H9 (cell line): ENCODE measurements around the gene LRCH1. TPM values are rescaled to one million over a fixed set of nuclear protein-coding genes. Genes with fewer than 3 reads are reported as not detected.

Source experiments
- DNase-seq: peaks from one replicate; pipeline ENCODE4 v3.0.0-alpha.2; 2017
- H2AFZ ChIP-seq: one replicate; pipeline ENCODE4 v1.6.1; 2013; ENCODE audit warnings: mild to moderate bottlenecking, low read length, control low read depth, moderate library complexity
- H2AK5ac ChIP-seq: 2 replicates; pipeline ENCODE4 v1.6.1; 2013; ENCODE audit warnings: low read length, control low read depth, mixed read lengths; ENCODE audit not compliant: insufficient read length
- H2BK120ac ChIP-seq: one replicate; pipeline ENCODE4 v1.6.1; 2013; ENCODE audit warnings: low read depth, mild to moderate bottlenecking, low read length, control low read depth, inconsistent platforms; ENCODE audit not compliant: poor library complexity, severe bottlenecking
- H2BK12ac ChIP-seq: 2 replicates; pipeline ENCODE4 v1.6.1; 2013; ENCODE audit warnings: low read length, control low read depth, mixed read lengths, low read depth; ENCODE audit not compliant: insufficient read length
- H2BK15ac ChIP-seq: 2 replicates; pipeline ENCODE4 v1.6.1; 2013; ENCODE audit warnings: low read depth, low read length, control low read depth
- H2BK20ac ChIP-seq: one replicate; pipeline ENCODE4 v1.6.1; 2013; ENCODE audit warnings: low read depth, mild to moderate bottlenecking, low read length, control low read depth, inconsistent platforms; ENCODE audit not compliant: poor library complexity, severe bottlenecking
- H2BK5ac ChIP-seq: 2 replicates; pipeline ENCODE4 v1.6.1; 2013; ENCODE audit warnings: low read length, control low read depth, mixed read lengths; ENCODE audit not compliant: insufficient read length
- H3K14ac ChIP-seq: 2 replicates; pipeline ENCODE4 v1.6.1; 2013; ENCODE audit warnings: low read length, control low read depth; ENCODE audit not compliant: insufficient read depth
- H3K18ac ChIP-seq: 2 replicates; pipeline ENCODE4 v1.6.1; 2013; ENCODE audit warnings: low read depth, mild to moderate bottlenecking, mixed read lengths, low read length, control low read depth; ENCODE audit not compliant: insufficient read length
- H3K23ac ChIP-seq: 2 replicates; pipeline ENCODE4 v1.6.1; 2013; ENCODE audit warnings: low read length, control low read depth, mixed read lengths, low read depth; ENCODE audit not compliant: insufficient read length
- H3K23me2 ChIP-seq: 2 replicates; pipeline ENCODE4 v1.6.1; 2013; ENCODE audit warnings: low read depth, mild to moderate bottlenecking, mixed read lengths, low read length, control low read depth; ENCODE audit not compliant: insufficient read length, poor library complexity, severe bottlenecking
- H3K27ac ChIP-seq: 2 replicates; pipeline ENCODE4 v1.5.1; 2013; ENCODE audit warnings: low read length, control low read depth, mixed read lengths, low read depth; ENCODE audit not compliant: insufficient read length
- H3K27me3 ChIP-seq: 2 replicates; pipeline ENCODE4 v1.6.1; 2013; ENCODE audit warnings: low read length, control low read depth, inconsistent platforms; ENCODE audit not compliant: insufficient read depth
- H3K4ac ChIP-seq: 2 replicates; pipeline ENCODE4 v1.6.1; 2013; ENCODE audit warnings: low read depth, mild to moderate bottlenecking, control low read depth, inconsistent platforms, low read length, moderate library complexity
- H3K4me1 ChIP-seq: 2 replicates; pipeline ENCODE4 v1.6.1; 2013; ENCODE audit warnings: low read length, control low read depth, inconsistent platforms; ENCODE audit not compliant: insufficient read depth
- H3K4me2 ChIP-seq: 2 replicates; pipeline ENCODE4 v1.6.1; 2013; ENCODE audit warnings: low read length, control low read depth, mixed read lengths; ENCODE audit not compliant: insufficient read length, insufficient read depth
- H3K56ac ChIP-seq: 2 replicates; pipeline ENCODE4 v1.6.1; 2013; ENCODE audit warnings: low read depth, mild to moderate bottlenecking, mixed read lengths, low read length, control low read depth; ENCODE audit not compliant: insufficient read length
- H3K79me1 ChIP-seq: 2 replicates; pipeline ENCODE4 v1.6.1; 2013; ENCODE audit warnings: low read depth, mild to moderate bottlenecking, moderate library complexity, low read length, control low read depth, inconsistent platforms; ENCODE audit not compliant: insufficient read depth, poor library complexity, severe bottlenecking
- H3K79me2 ChIP-seq: 2 replicates; pipeline ENCODE4 v1.6.1; 2013; ENCODE audit warnings: low read length, control low read depth, inconsistent platforms; ENCODE audit not compliant: insufficient read depth
- H3K9ac ChIP-seq: 2 replicates; pipeline ENCODE4 v1.6.1; 2013; ENCODE audit warnings: low read length, control low read depth, mixed read lengths; ENCODE audit not compliant: insufficient read length; ENCODE audit errors: extremely low read depth
- H3K9me3 ChIP-seq: one replicate; pipeline ENCODE4 v1.6.1; 2013; ENCODE audit warnings: low read depth, low read length, inconsistent platforms; ENCODE audit not compliant: control insufficient read depth
- H3T11ph ChIP-seq: one replicate; pipeline ENCODE4 v1.6.1; 2013; ENCODE audit warnings: mild to moderate bottlenecking, low read length, control low read depth, inconsistent platforms
- H4K20me1 ChIP-seq: one replicate; pipeline ENCODE4 v1.6.1; 2013; ENCODE audit not compliant: control insufficient read depth, insufficient read length, insufficient read depth
- H4K5ac ChIP-seq: 2 replicates; pipeline ENCODE4 v1.6.1; 2013; ENCODE audit warnings: low read depth, mild to moderate bottlenecking, mixed read lengths, low read length, control low read depth; ENCODE audit not compliant: insufficient read length
- H4K8ac ChIP-seq: replicated peaks from 2 replicates; pipeline ENCODE4 v1.6.1; 2013; ENCODE audit warnings: low read length, control low read depth, mixed read lengths, low read depth; ENCODE audit not compliant: insufficient read length
- H4K91ac ChIP-seq: 2 replicates; pipeline ENCODE4 v1.6.1; 2013; ENCODE audit warnings: low read depth, mild to moderate bottlenecking, moderate library complexity, mixed read lengths, low read length, control low read depth; ENCODE audit not compliant: insufficient read length
- H3K27ac Mint-ChIP-seq, 3 experiments: 2 replicates in 2 of 3; 3 replicates in 1 of 3; pipeline ENCODE4 v1.8.0; 2020 to 2021; ENCODE audit warnings: mixed read lengths in 3 of 3, mild to moderate bottlenecking in 1 of 3, moderate library complexity in 1 of 3
- H3K27me3 Mint-ChIP-seq: 2 replicates; pipeline ENCODE4 v1.8.0; 2021; ENCODE audit warnings: low read depth, mild to moderate bottlenecking, moderate library complexity, mixed read lengths
- H3K36me3 Mint-ChIP-seq, 3 experiments: 2 replicates in 2 of 3; 3 replicates in 1 of 3; pipeline ENCODE4 v1.8.0; 2020 to 2021; ENCODE audit warnings: low read depth in 3 of 3, mixed read lengths in 3 of 3; ENCODE audit not compliant: insufficient read depth in 1 of 3
- H3K4me1 Mint-ChIP-seq, 2 experiments: 2 replicates each; pipeline ENCODE4 v1.8.0; 2020; ENCODE audit warnings: mixed read lengths in 2 of 2
- H3K4me3 Mint-ChIP-seq, 2 experiments: 2 replicates in 1 of 2; 3 replicates in 1 of 2; pipeline ENCODE4 v1.8.0; 2020 to 2021; ENCODE audit warnings: mild to moderate bottlenecking in 2 of 2, mixed read lengths in 2 of 2, moderate library complexity in 1 of 2
- H3K9me3 Mint-ChIP-seq, 2 experiments: 2 replicates in 1 of 2; 3 replicates in 1 of 2; pipeline ENCODE4 v1.8.0; 2020; ENCODE audit warnings: mild to moderate bottlenecking in 2 of 2, mixed read lengths in 2 of 2, moderate library complexity in 1 of 2
- WGBS: extraction: QIAGEN DNeasy Blood & Tissue Kit; methylation state at CpG from one replicate; pipeline ENCODE4 v1.1.7; 2013; ENCODE audit warnings: missing lambda C conversion rate, low lambda C conversion rate, mixed read lengths; ENCODE audit not compliant: insufficient read length; ENCODE audit errors: extremely low coverage; 5-methylcytosine and 5-hydroxymethylcytosine counted together
- total RNA-seq: library from RNA; stranded (reverse); gene quantifications from 2 replicates; pipeline ENCODE4 v1.2.1, GENCODE V29; 2021
- TF ChIP-seq, protein P1 (sequence below): fragments of 200-600 bp; sonication (generic); conservative IDR thresholded peaks from 3 replicates; pipeline ENCODE4 v1.8.0; 2021; ENCODE audit warnings: antibody characterized with exemption, mild to moderate bottlenecking

The LRCH1 gene
- total RNA-seq, 1 experiment from 2014 or later = 8.0 TPM

DNA sequence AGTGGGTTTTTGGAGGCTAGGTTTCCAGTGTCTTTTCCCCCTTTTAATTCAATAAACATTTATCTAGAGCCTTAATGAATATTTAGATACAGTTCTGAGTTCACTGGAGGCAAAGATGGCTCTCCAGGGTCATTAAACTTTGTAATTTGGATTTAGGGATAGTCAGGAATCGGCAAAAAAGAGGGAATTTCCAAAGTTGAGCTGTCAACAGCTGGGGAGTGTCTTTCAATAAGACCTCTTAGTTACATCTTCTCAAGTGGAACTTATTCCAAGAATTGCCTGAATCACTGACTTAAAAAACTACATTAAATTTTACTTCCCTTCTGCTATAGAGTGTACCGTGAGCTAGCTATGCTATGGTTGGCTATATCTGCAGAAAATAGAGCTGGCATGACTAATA, 2.0 kb downstream of the LRCH1 start:
- Mint-ChIP-seq H3K27me3 (peaks cover 15% of the 10 kb centered on the region), H3K4me3 (peak overlapping the region; percentile 85 to 92), H3K9me3 (no peaks in the 10 kb centered on the region), H3K4me1 (peaks cover 17 to 22% of the 10 kb centered on the region in 2 experiments), H3K27ac (no peak overlapping the region), H3K36me3 (no peaks in the 10 kb centered on the region)
- no peak overlapping the region for H2AFZ ChIP-seq
- no peak overlapping the region for H3K56ac ChIP-seq
- no peak overlapping the region for H2BK120ac ChIP-seq
- peaks cover 2% of the 10 kb centered on the region for H3K79me1 ChIP-seq
- peaks cover 14% of the 10 kb centered on the region; the same call in 1 of the 2 replicates for H3K79me2 ChIP-seq
- no peaks in the 10 kb centered on the region for H4K20me1 ChIP-seq
- no peak overlapping the region for H3K18ac ChIP-seq
- no peak overlapping the region for H3K27ac ChIP-seq
- H3K14ac ChIP-seq = no peak overlapping the region
- no peak overlapping the region for H4K5ac ChIP-seq
- H3K23me2 ChIP-seq = peaks cover 17% of the 10 kb centered on the region
- no peak overlapping the region for H3K23ac ChIP-seq
- H3K4ac ChIP-seq = no peak overlapping the region
- no peak overlapping the region for H4K8ac ChIP-seq
- no peak overlapping the region for H2BK5ac ChIP-seq
- H2AK5ac ChIP-seq = no peak overlapping the region
- no peaks in the 10 kb centered on the region for H3K9me3 ChIP-seq
- 0 out of 2 replicates have a peak, but pooled peaks cover 1% of the 10 kb centered on the region for H3K4me1 ChIP-seq
- H2BK12ac ChIP-seq = no peak overlapping the region
- peaks cover 4% of the 10 kb centered on the region; the same call in 1 of the 2 replicates for H3K27me3 ChIP-seq
- no peak overlapping the region for H3K9ac ChIP-seq
- H3K4me2 ChIP-seq = peak overlapping the region; percentile 70
- TF ChIP-seq, protein P1, sequence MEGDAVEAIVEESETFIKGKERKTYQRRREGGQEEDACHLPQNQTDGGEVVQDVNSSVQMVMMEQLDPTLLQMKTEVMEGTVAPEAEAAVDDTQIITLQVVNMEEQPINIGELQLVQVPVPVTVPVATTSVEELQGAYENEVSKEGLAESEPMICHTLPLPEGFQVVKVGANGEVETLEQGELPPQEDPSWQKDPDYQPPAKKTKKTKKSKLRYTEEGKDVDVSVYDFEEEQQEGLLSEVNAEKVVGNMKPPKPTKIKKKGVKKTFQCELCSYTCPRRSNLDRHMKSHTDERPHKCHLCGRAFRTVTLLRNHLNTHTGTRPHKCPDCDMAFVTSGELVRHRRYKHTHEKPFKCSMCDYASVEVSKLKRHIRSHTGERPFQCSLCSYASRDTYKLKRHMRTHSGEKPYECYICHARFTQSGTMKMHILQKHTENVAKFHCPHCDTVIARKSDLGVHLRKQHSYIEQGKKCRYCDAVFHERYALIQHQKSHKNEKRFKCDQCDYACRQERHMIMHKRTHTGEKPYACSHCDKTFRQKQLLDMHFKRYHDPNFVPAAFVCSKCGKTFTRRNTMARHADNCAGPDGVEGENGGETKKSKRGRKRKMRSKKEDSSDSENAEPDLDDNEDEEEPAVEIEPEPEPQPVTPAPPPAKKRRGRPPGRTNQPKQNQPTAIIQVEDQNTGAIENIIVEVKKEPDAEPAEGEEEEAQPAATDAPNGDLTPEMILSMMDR = no peak
- H3T11ph ChIP-seq = no peak overlapping the region
- H2BK20ac ChIP-seq = no peak overlapping the region
- no peak overlapping the region for H4K91ac ChIP-seq
- WGBS = no CpG with 5 or more reads among the region's 2 CpGs
- H2BK15ac ChIP-seq = no peak overlapping the region
- no peak for DNase-seq
